H1 (cell line): ENCODE results near the gene ADH4. TPM values are rescaled to one million over a fixed set of nuclear protein-coding genes. Genes with fewer than 3 reads are reported as not detected.

Experiments
- CTCF ChIA-PET: fragments of 300-600 bp; sonication (Branson Sonifier 250); formaldehyde crosslinking; loops from one replicate; lab custom pipeline; 2021; ENCODE audit not compliant: partially characterized antibody; lab: Charles Lee
- POLR2A ChIA-PET: fragments of 300-600 bp; sonication (Branson Sonifier 250); formaldehyde crosslinking; loops from one replicate; lab custom pipeline; 2021; ENCODE audit warnings: inconsistent platforms; ENCODE audit not compliant: partially characterized antibody; lab: Charles Lee
- DNase-seq, 2 experiments: peaks; one replicate each; pipeline versions ENCODE4 v3.0.0 to v3.0.0-alpha.2; 2010 to 2022; ENCODE audit warnings: low spot score in 2 of 2, low read depth in 1 of 2, mixed read lengths in 1 of 2
- FAIRE-seq: peaks from 2 replicates; lab custom pipeline; 2011; peaks lifted over from hg19 to GRCh38; lab: Jason Lieb, UNC
- H2AFZ ChIP-seq: 2 replicates; pipeline ENCODE4 v1.8.1; 2012; ENCODE audit warnings: low read length, inconsistent platforms
- H2AK5ac ChIP-seq: 2 replicates; pipeline ENCODE4 v1.6.1; 2013; ENCODE audit warnings: low read depth, low read length
- H2BK120ac ChIP-seq: replicated peaks from 2 replicates; pipeline ENCODE3; 2013; ENCODE audit warnings: low read depth, low read length, inconsistent platforms
- H2BK12ac ChIP-seq: 2 replicates; pipeline ENCODE4 v1.6.1; 2013; ENCODE audit warnings: low read depth, low read length
- H2BK15ac ChIP-seq: 2 replicates; pipeline ENCODE4 v1.6.1; 2013; ENCODE audit warnings: low read length
- H2BK20ac ChIP-seq: 2 replicates; pipeline ENCODE4 v1.6.1; 2013; ENCODE audit warnings: low read length
- H2BK5ac ChIP-seq: 2 replicates; pipeline ENCODE4 v1.6.1; 2013; ENCODE audit warnings: low read depth, low read length
- H3K14ac ChIP-seq: 2 replicates; pipeline ENCODE4 v1.6.1; 2013; ENCODE audit warnings: inconsistent platforms; ENCODE audit not compliant: insufficient read length
- H3K18ac ChIP-seq: 2 replicates; pipeline ENCODE4 v1.6.1; 2013; ENCODE audit warnings: low read length; ENCODE audit errors: extremely low read depth
- H3K23ac ChIP-seq: 2 replicates; pipeline ENCODE4 v1.6.1; 2013; ENCODE audit warnings: inconsistent platforms; ENCODE audit not compliant: insufficient read length
- H3K23me2 ChIP-seq: 2 replicates; pipeline ENCODE4 v1.6.1; 2013; ENCODE audit warnings: low read depth, low read length
- H3K27ac ChIP-seq: 2 replicates; pipeline ENCODE4 v1.6.1; 2011; ENCODE audit warnings: low read depth, low read length, inconsistent platforms
- H3K27me3 ChIP-seq, 4 experiments: replicated peaks in 1 of 4; 1 replicate in 1 of 4; 2 replicates in 3 of 4; pipeline versions ENCODE4 v1.6.1 to v1.8.1; 2011 to 2013; ENCODE audit warnings: low read length in 3 of 4, mild to moderate bottlenecking in 3 of 4, inconsistent platforms in 2 of 4, mixed read lengths in 2 of 4, moderate library complexity in 1 of 4; ENCODE audit not compliant: control insufficient read depth in 3 of 4, insufficient read depth in 3 of 4; ENCODE audit errors: extremely low read depth in 1 of 4
- H3K36me3 ChIP-seq, 4 experiments: 2 replicates each; pipeline versions ENCODE4 v1.6.1 to v1.8.1; 2011 to 2013; ENCODE audit warnings: mild to moderate bottlenecking in 4 of 4, low read length in 3 of 4, moderate library complexity in 2 of 4, control low read depth in 1 of 4, inconsistent platforms in 1 of 4; ENCODE audit not compliant: insufficient read depth in 4 of 4, control insufficient read depth in 2 of 4
- H3K4ac ChIP-seq: replicated peaks from 2 replicates; pipeline ENCODE3; 2013; ENCODE audit warnings: low read length, low read depth, mixed read lengths, inconsistent platforms; ENCODE audit not compliant: insufficient read length
- H3K4me1 ChIP-seq, 4 experiments: replicated peaks in 1 of 4; 1 replicate in 1 of 4; 2 replicates in 3 of 4; pipeline versions ENCODE4 v1.6.1 to v1.8.1; 2011 to 2013; ENCODE audit warnings: low read length in 3 of 4, inconsistent platforms in 2 of 4, mixed read lengths in 1 of 4; ENCODE audit not compliant: insufficient read depth in 4 of 4, control insufficient read depth in 3 of 4
- H3K4me2 ChIP-seq, 2 experiments: 2 replicates each; pipeline versions ENCODE4 v1.6.1 to v1.8.1; 2011 to 2013; ENCODE audit warnings: low read depth in 2 of 2, low read length in 2 of 2, control low read depth in 1 of 2, inconsistent platforms in 1 of 2, mild to moderate bottlenecking in 1 of 2; ENCODE audit not compliant: insufficient read depth in 1 of 2
- H3K4me3 ChIP-seq, 4 experiments: fragments of 200-600, 300-600 bp in 1 of 4; sonication (generic), shearing (Covaris generic), sonication (Bioruptor Twin) in 1 of 4; 2 replicates each; pipeline versions ENCODE4 v1.5.1 to v1.8.1; 2011 to 2016; ENCODE audit warnings: low read length in 4 of 4, low read depth in 3 of 4, control low read depth in 2 of 4, inconsistent platforms in 2 of 4, mild to moderate bottlenecking in 2 of 4, mixed read lengths in 1 of 4, moderate library complexity in 1 of 4; ENCODE audit not compliant: insufficient read depth in 2 of 4; ENCODE audit errors: extremely low read depth in 1 of 4
- H3K56ac ChIP-seq: replicated peaks from 2 replicates; pipeline ENCODE3; 2013; ENCODE audit warnings: low read depth, mild to moderate bottlenecking, mixed read lengths, low read length, inconsistent platforms; ENCODE audit not compliant: insufficient read length
- H3K79me1 ChIP-seq: 2 replicates; pipeline ENCODE4 v1.6.1; 2013; ENCODE audit warnings: low read depth, low read length, control low read depth
- H3K79me2 ChIP-seq, 2 experiments: 2 replicates each; pipeline versions ENCODE4 v1.6.1 to v1.8.1; 2012 to 2013; ENCODE audit warnings: low read length in 2 of 2, mild to moderate bottlenecking in 2 of 2, inconsistent platforms in 1 of 2; ENCODE audit not compliant: insufficient read depth in 2 of 2, control insufficient read depth in 1 of 2
- H3K9ac ChIP-seq, 4 experiments: replicated peaks in 1 of 4; 1 replicate in 1 of 4; 2 replicates in 3 of 4; pipeline versions ENCODE4 v1.6.1 to v1.8.1; 2011 to 2013; ENCODE audit warnings: low read depth in 3 of 4, low read length in 3 of 4, control low read depth in 2 of 4, mild to moderate bottlenecking in 2 of 4, moderate library complexity in 2 of 4, inconsistent platforms in 1 of 4; ENCODE audit errors: extremely low read depth in 1 of 4
- H3K9me3 ChIP-seq, 2 experiments: 2 replicates each; pipeline versions ENCODE4 v1.6.1 to v1.8.1; 2012 to 2013; ENCODE audit warnings: mild to moderate bottlenecking in 2 of 2, moderate library complexity in 2 of 2, control low read depth in 1 of 2, inconsistent platforms in 1 of 2, low read depth in 1 of 2, low read length in 1 of 2, mixed read lengths in 1 of 2; ENCODE audit not compliant: insufficient read depth in 2 of 2
- H4K20me1 ChIP-seq, 2 experiments: replicated peaks in 1 of 2; 2 replicates each; pipeline versions ENCODE3 to v1.8.1; 2011 to 2013; ENCODE audit warnings: inconsistent platforms in 2 of 2, low read length in 2 of 2, mild to moderate bottlenecking in 1 of 2; ENCODE audit not compliant: insufficient read depth in 2 of 2, control insufficient read depth in 1 of 2
- H4K5ac ChIP-seq: 2 replicates; pipeline ENCODE4 v1.6.1; 2013; ENCODE audit warnings: low read length, low read depth, mixed read lengths, inconsistent platforms; ENCODE audit not compliant: insufficient read length
- H4K8ac ChIP-seq: 2 replicates; pipeline ENCODE4 v1.8.0; 2013; ENCODE audit warnings: mild to moderate bottlenecking, moderate library complexity, low read length, inconsistent platforms; ENCODE audit not compliant: insufficient read depth; ENCODE audit errors: extremely low read depth
- H4K91ac ChIP-seq: replicated peaks from 2 replicates; pipeline ENCODE3; 2013; ENCODE audit warnings: low read length, mixed read lengths, inconsistent platforms; ENCODE audit not compliant: insufficient read length
- ATF3 ChIP-seq: IDR thresholded peaks from 2 replicates; pipeline ENCODE4 v1.6.1; 2011; ENCODE audit warnings: low read depth, mild to moderate bottlenecking, low read length; ENCODE audit not compliant: insufficient read depth
- CBX5 ChIP-seq: fragments of 300-800, 300-1000 bp; sonication (generic); IDR thresholded peaks from 2 replicates; pipeline ENCODE4 v1.7.1; 2016; ENCODE audit warnings: antibody characterized with exemption, low read length, low read depth
- CHD2 ChIP-seq: IDR thresholded peaks from 2 replicates; pipeline ENCODE4 v1.6.1; 2012; ENCODE audit warnings: low read length, improper control_type of control experiment
- CTBP2 ChIP-seq: IDR thresholded peaks from 2 replicates; pipeline ENCODE4 v1.7.0; 2011; ENCODE audit warnings: borderline replicate concordance, mild to moderate bottlenecking, moderate library complexity, mixed read lengths, low read length; ENCODE audit not compliant: insufficient read depth, insufficient read length
- GABPA ChIP-seq: IDR thresholded peaks from 2 replicates; pipeline ENCODE4 v1.6.1; 2011; ENCODE audit warnings: mild to moderate bottlenecking, low read length, moderate library complexity, borderline replicate concordance; ENCODE audit not compliant: insufficient read depth
- HDAC2 ChIP-seq, 2 experiments: fragments of 300-600 bp in 1 of 2; sonication (generic) in 1 of 2; IDR thresholded peaks; 2 replicates each; pipeline ENCODE4 v1.6.1; 2011 to 2012; ENCODE audit warnings: low read depth in 2 of 2, low read length in 2 of 2, mild to moderate bottlenecking in 2 of 2, moderate library complexity in 2 of 2, borderline replicate concordance in 1 of 2, inconsistent platforms in 1 of 2
- PHF8 ChIP-seq: fragments of 200-600 bp; sonication (generic); conservative IDR thresholded peaks from 2 replicates; pipeline ENCODE4 v1.7.1; 2012; ENCODE audit warnings: low read depth, mild to moderate bottlenecking, inconsistent platforms, low read length, moderate library complexity
- RBBP5 ChIP-seq: IDR thresholded peaks from 2 replicates; pipeline ENCODE4 v1.7.1; 2012; ENCODE audit warnings: low read depth, mild to moderate bottlenecking, inconsistent platforms, low read length, moderate library complexity, borderline replicate concordance
- RFX5 ChIP-seq: IDR thresholded peaks from 2 replicates; pipeline ENCODE4 v1.6.1; 2011; ENCODE audit warnings: low read depth, low read length, improper control_type of control experiment, borderline replicate concordance
- RNF2 ChIP-seq: fragments of 200-900, 300-1000 bp; sonication (generic); IDR thresholded peaks from 2 replicates; pipeline ENCODE4 v1.7.1; 2016; ENCODE audit warnings: borderline replicate concordance, low read depth, mild to moderate bottlenecking, antibody characterized with exemption, low read length; ENCODE audit not compliant: poor library complexity, severe bottlenecking; ENCODE audit errors: missing control alignments
- SAP30 ChIP-seq: fragments of 300-600 bp; sonication (generic); IDR thresholded peaks from 2 replicates; pipeline ENCODE4 v1.7.1; 2012; ENCODE audit warnings: low read length, moderate library complexity, mild to moderate bottlenecking, inconsistent platforms; ENCODE audit not compliant: insufficient read depth, insufficient replicate concordance
- SRF ChIP-seq: IDR thresholded peaks from 2 replicates; pipeline ENCODE4 v1.6.1; 2011; ENCODE audit warnings: mild to moderate bottlenecking, low read depth, low read length, moderate library complexity
- ZNF274 ChIP-seq: IDR thresholded peaks from 2 replicates; pipeline ENCODE4 v1.7.0; 2012; ENCODE audit warnings: low read length, borderline replicate concordance; ENCODE audit errors: extremely low read depth
- polyA plus RNA-seq, 7 experiments: library from polyadenylated mRNA; depleted of rRNA in 3 of 7; stranded (reverse) in 5 of 7; unstranded in 2 of 7; fragments of >200 nt in 5 of 7; fragments of 200-250 nt in 2 of 7; gene quantifications; 1 replicate in 5 of 7; 2 replicates in 1 of 7; 4 replicates in 1 of 7; pipeline versions ENCODE4 v1.2.1 to v1.2.3, GENCODE V29; 2011 to 2013; ENCODE audit warnings: missing spikeins in 2 of 7, mixed read lengths in 2 of 7
- total RNA-seq: library from RNA; stranded (reverse); fragmentation: NEBNext Ultra II Directional; extraction: Animal tissue kit (Norgen Biotek cat#: 25700); gene quantifications from 2 replicates; pipeline ENCODE4 v1.2.1, GENCODE V29; 2021

Gene ADH4
- total and polyA plus RNA-seq, 2 of the 8 experiments (the other 6 are each of a cell fraction or from before 2014, with no cell fraction given): not detected

GRCh38 chr4:99136329-99136728, 7.8 kb downstream of the ADH4 start:
- ChIA-PET POLR2A (no interaction called here), CTCF (no interaction called here)
- Histone ChIP-seq H3K4me1 (no peaks in the 10 kb centered on the region), H3K23me2 (no peaks in the 10 kb centered on the region), H2AK5ac (no peak overlapping the region), H3K9ac (no peak overlapping the region), H3K36me3 (no peaks in the 10 kb centered on the region), H3K4ac (no peak overlapping the region), H3K79me1 (no peaks in the 10 kb centered on the region), H3K14ac (no peak overlapping the region), H3K9me3 (no peaks in the 10 kb centered on the region), H3K27ac (no peak overlapping the region), H4K8ac (no peak overlapping the region), H3K4me2 (no peak overlapping the region), H3K79me2 (no peaks in the 10 kb centered on the region), H2AFZ (no peak overlapping the region), H4K5ac (no peak overlapping the region), H3K18ac (no peak overlapping the region), H4K91ac (no peak overlapping the region), H2BK120ac (no peak overlapping the region), H2BK15ac (no peak overlapping the region), H3K4me3 (no peak overlapping the region), H2BK5ac (no peak overlapping the region), H3K27me3 (no peaks in the 10 kb centered on the region; a peak in 1 of 7 replicates), H3K23ac (no peak overlapping the region), H3K56ac (no peak overlapping the region), H4K20me1 (no peaks in the 10 kb centered on the region), H2BK20ac (no peak overlapping the region), H2BK12ac (no peak overlapping the region)
- no peak for DNase-seq
- FAIRE-seq: no peak
- TF ChIP-seq GABPA (no peak), SRF (no peak), RBBP5 (no peak), CBX5 (no peak), SAP30 (no peak), RFX5 (no peak), CHD2 (no peak), PHF8 (no peak), ATF3 (no peak), RNF2 (no peak), HDAC2 (IDR thresholded peaks at IDR 0.05; ENCODE audit: borderline replicate concordance in 1 of 2, low read depth in 2 of 2, low read length in 2 of 2) (no peak), CTBP2 (no peak), ZNF274 (no peak)
